HepG2 (cell line): ENCODE results near the gene CDA. TPM values are rescaled to one million over a fixed set of nuclear protein-coding genes. Genes with fewer than 3 reads are reported as not detected.

Experiments
- ATAC-seq: fragments of 200-7000 bp; cut with Tn5 transposase; 3 replicates; pipeline ENCODE4 v1.9.1; 2020; ENCODE audit warnings: mild to moderate bottlenecking, moderate library complexity
- BruUV-seq: library from RNA; stranded (reverse); fragments of 400-500 nt; replicated peaks from 2 replicates; lab custom pipeline; 2021; lab: Mats Ljungman, UMichigan
- CTCF ChIA-PET: fragments of 300-600 bp; formaldehyde crosslinking; extraction: SDS; loops from one replicate; lab custom pipeline; 2021; ENCODE audit warnings: low total read pairs, inconsistent platforms, low intra/inter-chr PET ratio; lab: Yijun Ruan, JAX
- POLR2A ChIA-PET: fragments of 350-600 bp; sonication (Branson Sonifier 250); formaldehyde crosslinking; loops from one replicate; lab custom pipeline; 2020; ENCODE audit warnings: antibody characterized with exemption, inconsistent platforms; lab: Yijun Ruan, JAX
- DNase-seq: peaks from one replicate; pipeline ENCODE4 v3.0.0-alpha.2; 2015; ENCODE audit warnings: low spot score
- FAIRE-seq: peaks from 3 replicates; lab custom pipeline; 2011; peaks lifted over from hg19 to GRCh38; lab: Jason Lieb, UNC
- H2AFZ ChIP-seq: one replicate; pipeline ENCODE4 v1.6.1; 2011; ENCODE audit warnings: low read length, inconsistent platforms
- H3K27ac ChIP-seq: fragments of 300-600 bp; 3 replicates; pipeline ENCODE4 v1.8.0; 2011; ENCODE audit warnings: mixed run types, mild to moderate bottlenecking, mixed read lengths, low read length, inconsistent platforms; ENCODE audit not compliant: insufficient read depth; ENCODE audit errors: extremely low read length
- H3K27me3 ChIP-seq, 2 experiments: fragments of 200-600 bp in 1 of 2; 2 replicates in 1 of 2; 3 replicates in 1 of 2; pipeline versions ENCODE4 v1.6.0 to v1.8.0; 2011; ENCODE audit warnings: low read length in 2 of 2, mild to moderate bottlenecking in 2 of 2, moderate library complexity in 2 of 2, inconsistent platforms in 1 of 2; ENCODE audit not compliant: insufficient read depth in 2 of 2, control insufficient read depth in 1 of 2
- H3K36me3 ChIP-seq, 2 experiments: fragments of 200-600 bp in 1 of 2; replicated peaks in 1 of 2; 2 replicates in 1 of 2; 3 replicates in 1 of 2; pipeline versions ENCODE4 v1.5.1 to v1.8.0; 2011; ENCODE audit warnings: low read length in 2 of 2, inconsistent platforms in 1 of 2; ENCODE audit not compliant: insufficient read depth in 2 of 2, control insufficient read depth in 1 of 2
- H3K4me1 ChIP-seq: 2 replicates; pipeline ENCODE4 v1.5.1; 2012; ENCODE audit warnings: low read length, inconsistent platforms; ENCODE audit not compliant: insufficient read depth
- H3K4me2 ChIP-seq: 2 replicates; pipeline ENCODE4 v1.6.0; 2011; ENCODE audit warnings: low read depth, low read length, inconsistent platforms
- H3K4me3 ChIP-seq, 3 experiments: fragments of 200-600 bp in 1 of 3; sonication (generic), shearing (Covaris generic) in 1 of 3; replicated peaks in 1 of 3; 2 replicates each; pipeline ENCODE4 v1.5.1; 2011 to 2016; ENCODE audit warnings: low read length in 3 of 3, inconsistent platforms in 2 of 3, low read depth in 2 of 3, mild to moderate bottlenecking in 2 of 3, control low read depth in 1 of 3, mixed read lengths in 1 of 3; ENCODE audit not compliant: insufficient read depth in 1 of 3
- H3K79me2 ChIP-seq: one replicate; pipeline ENCODE4 v1.6.1; 2011; ENCODE audit warnings: low read length, inconsistent platforms; ENCODE audit not compliant: insufficient read depth
- H3K9ac ChIP-seq: 2 replicates; pipeline ENCODE4 v1.6.0; 2011; ENCODE audit warnings: mild to moderate bottlenecking, low read depth, low read length, inconsistent platforms; ENCODE audit not compliant: insufficient read depth
- H3K9me3 ChIP-seq: 2 replicates; pipeline ENCODE4 v1.5.1; 2012; ENCODE audit warnings: mild to moderate bottlenecking, low read length
- H4K20me1 ChIP-seq: 2 replicates; pipeline ENCODE4 v1.6.0; 2011; ENCODE audit warnings: inconsistent platforms, mild to moderate bottlenecking, low read length, moderate library complexity; ENCODE audit not compliant: insufficient read depth
- FOXJ3 ChIP-seq: sonication (generic); formaldehyde crosslinking; IDR thresholded peaks from 2 replicates; pipeline ENCODE4 v1.4.0; 2020; ENCODE audit warnings: missing genetic modification reagents, mild to moderate bottlenecking, borderline replicate concordance
- IKZF4 ChIP-seq: sonication (generic); formaldehyde crosslinking; IDR thresholded peaks from 2 replicates; pipeline ENCODE4 v1.5.1; 2020; ENCODE audit warnings: borderline replicate concordance, mild to moderate bottlenecking, low read depth, missing genetic modification reagents; ENCODE audit errors: not compliant biosample characterization
- MEIS1 ChIP-seq: sonication (generic); formaldehyde crosslinking; IDR thresholded peaks from 2 replicates; pipeline ENCODE4 v1.9.0; 2021; ENCODE audit warnings: mild to moderate bottlenecking, missing genetic modification reagents, moderate library complexity, borderline replicate concordance
- MTERF4 ChIP-seq: sonication (generic); formaldehyde crosslinking; IDR thresholded peaks from 2 replicates; pipeline ENCODE4 v1.8.0; 2023; ENCODE audit warnings: mild to moderate bottlenecking, missing genetic modification reagents
- STAT6 ChIP-seq: sonication (generic); formaldehyde crosslinking; IDR thresholded peaks from 2 replicates; pipeline ENCODE4 v1.4.0; 2020; ENCODE audit warnings: missing genetic modification reagents, mild to moderate bottlenecking, borderline replicate concordance
- ZBTB40 ChIP-seq, 2 experiments: fragments of 450-650 bp in 1 of 2; sonication (generic) in 1 of 2; formaldehyde crosslinking in 1 of 2; IDR thresholded peaks; 2 replicates each; pipeline versions ENCODE4 v1.6.1 to v1.8.0; 2016 to 2022; ENCODE audit warnings: antibody characterized with exemption in 1 of 2, mild to moderate bottlenecking in 1 of 2, missing genetic modification reagents in 1 of 2
- WGBS: methylation state at CpG from one replicate; pipeline ENCODE4 v1.1.6; 2017; ENCODE audit warnings: low lambda C conversion rate; 5-methylcytosine and 5-hydroxymethylcytosine counted together
- in situ Hi-C: cut with HindIII; loops from 2 replicates; pipeline ENCODE4 v1.10.0; 2017; ENCODE audit warnings: low pct_unique_long_range_greater_than_20kb; ENCODE audit not compliant: extremely low pct_ligation_motif_present
- intact Hi-C: fragments of 100-400 bp; cut with micrococcal nuclease; formaldehyde crosslinking; loops from one replicate; pipeline ENCODE4 v1.10.0; 2022; ENCODE audit not compliant: unreplicated experiment
- polyA plus RNA-seq, 8 experiments: library from polyadenylated mRNA; depleted of rRNA in 3 of 8; stranded (reverse) in 7 of 8; unstranded in 1 of 8; fragments of >200 nt; fragmentation: Illumina TruSeq in 4 of 8; extraction: Trizol in 4 of 8; gene quantifications; 2 replicates each; pipeline versions ENCODE4 v1.2.1 to v1.2.3, GENCODE V29; 2011 to 2016; ENCODE audit warnings: low read depth in 4 of 8, missing spikeins in 1 of 8, mixed read lengths in 1 of 8; ENCODE audit not compliant: insufficient read depth in 1 of 8
- total RNA-seq, 5 experiments: library from RNA; depleted of rRNA; stranded (reverse); fragments of >200 nt; fragmentation: Illumina TruSeq; extraction: Trizol; gene quantifications; 2 replicates each; pipeline ENCODE4 v1.2.3, GENCODE V29; 2016; ENCODE audit warnings: low read depth in 1 of 5

CDA gene
- total and polyA plus RNA-seq, 2 of the 13 experiments (the other 11 are each of a cell fraction or from before 2014, with no cell fraction given) = 0.66 to 2.1 TPM

GRCh38 chr1:20614131-20614579, 25.3 kb downstream of the CDA start:
- Histone ChIP-seq H3K4me1 (peaks cover 22% of the 10 kb centered on the region), H3K79me2 (no peaks in the 10 kb centered on the region), H3K36me3 (no peaks in the 10 kb centered on the region), H3K27me3 (no peaks in the 10 kb centered on the region), H4K20me1 (no peaks in the 10 kb centered on the region), H3K4me2 (peak overlapping the region; percentile 60), H3K27ac (peak overlapping the region; percentile 65), H3K9me3 (no peaks in the 10 kb centered on the region), H2AFZ (no peak overlapping the region), H3K4me3 (no peak overlapping the region), H3K9ac (peak overlapping the region; percentile 51)
- intact Hi-C loops = no loop called here
- whole genome bisulfite sequencing = 19% methylated on average over 3 of the region's 3 CpGs
- 0 out of 2 replicates have a peak, but pooled peaks have one; percentile 13 for TF ChIP-seq FOXJ3 (CRISPR knock-in tag)
- peak; percentile 85 for TF ChIP-seq ZBTB40 (IDR thresholded peaks at IDR 0.05)
- peak; percentile 99 for TF ChIP-seq ZBTB40 (CRISPR knock-in tag; IDR thresholded peaks at IDR 0.05)
- TF ChIP-seq MTERF4 (CRISPR knock-in tag) = 0 out of 2 replicates have a peak, but pooled peaks have one; percentile 1
- TF ChIP-seq IKZF4 (CRISPR knock-in tag) = no peak
- 0 out of 2 replicates have a peak, but pooled peaks have one; percentile 2 for TF ChIP-seq MEIS1
- no peak for TF ChIP-seq STAT6 (CRISPR knock-in tag)
- no peak; the same call in 2 of the 3 replicates for ATAC-seq
- in situ Hi-C loops = no loop called here
- ChIA-PET POLR2A (interaction anchor here (1.1 to 3.5 kb wide), 7 partner anchors 10 to 62 kb away, joined by 3 to 23 read pairs (median 9); partner anchors contain the start of genes CDA, DDOST, FAM43B and PINK1), CTCF (no interaction called here)
- BruUV-seq = no TSS peak
- no peak for FAIRE-seq
- DNase-seq = no peak
